WTC11 (cell line): ENCODE data around the gene ZGRF1. TPM values are rescaled to one million over a fixed set of nuclear protein-coding genes. Genes with fewer than 3 reads are reported as not detected.

Experiments
- ETV6 ChIP-seq: sonication (generic); formaldehyde crosslinking; IDR thresholded peaks from 2 replicates; pipeline ENCODE4 v1.8.1; 2022; ENCODE audit warnings: mild to moderate bottlenecking, missing genetic modification reagents
- FOXJ3 ChIP-seq: sonication (generic); formaldehyde crosslinking; IDR thresholded peaks from 2 replicates; pipeline ENCODE4 v1.9.0; 2021; ENCODE audit warnings: missing genetic modification reagents, mild to moderate bottlenecking, borderline replicate concordance
- GABPB1 ChIP-seq: sonication (generic); formaldehyde crosslinking; IDR thresholded peaks from 2 replicates; pipeline ENCODE4 v1.8.1; 2023; ENCODE audit warnings: mild to moderate bottlenecking, missing genetic modification reagents
- HMGA2 ChIP-seq: fragments of 250-450 bp; sonication (Bioruptor Pico); IDR thresholded peaks from 2 replicates; pipeline ENCODE4 v1.4.0; 2021; ENCODE audit warnings: mild to moderate bottlenecking, moderate library complexity
- IRF2 ChIP-seq: sonication (generic); formaldehyde crosslinking; IDR thresholded peaks from 2 replicates; pipeline ENCODE4 v1.8.0; 2022; ENCODE audit warnings: low read depth, missing genetic modification reagents, borderline replicate concordance
- JUN ChIP-seq: sonication (generic); formaldehyde crosslinking; IDR thresholded peaks from 2 replicates; pipeline ENCODE4 v1.8.0; 2023; ENCODE audit warnings: mild to moderate bottlenecking, missing genetic modification reagents
- MYBL2 ChIP-seq: sonication (generic); formaldehyde crosslinking; IDR thresholded peaks from 2 replicates; pipeline ENCODE4 v1.8.1; 2023; ENCODE audit warnings: mild to moderate bottlenecking, moderate library complexity, missing genetic modification reagents
- NR2C2 ChIP-seq: sonication (generic); formaldehyde crosslinking; IDR thresholded peaks from 2 replicates; pipeline ENCODE4 v1.8.0; 2022; ENCODE audit warnings: mild to moderate bottlenecking, missing genetic modification reagents
- RELA ChIP-seq: sonication (generic); formaldehyde crosslinking; IDR thresholded peaks from 2 replicates; pipeline ENCODE4 v1.8.1; 2022; ENCODE audit warnings: missing genetic modification reagents, mild to moderate bottlenecking, borderline replicate concordance
- SMAD3 ChIP-seq: sonication (generic); formaldehyde crosslinking; IDR thresholded peaks from 2 replicates; pipeline ENCODE4 v1.8.0; 2022; ENCODE audit warnings: missing genetic modification reagents, mild to moderate bottlenecking, borderline replicate concordance
- TCF7 ChIP-seq: sonication (generic); formaldehyde crosslinking; IDR thresholded peaks from 2 replicates; pipeline ENCODE4 v1.8.0; 2022; ENCODE audit warnings: mild to moderate bottlenecking, low read depth, missing genetic modification reagents, moderate library complexity
- TEAD4 ChIP-seq: sonication (generic); formaldehyde crosslinking; IDR thresholded peaks from 2 replicates; pipeline ENCODE4 v1.8.0; 2022; ENCODE audit warnings: mild to moderate bottlenecking, missing genetic modification reagents
- ZNF263 ChIP-seq: sonication (generic); formaldehyde crosslinking; IDR thresholded peaks from 2 replicates; pipeline ENCODE4 v1.8.1; 2022; ENCODE audit warnings: low read depth, mild to moderate bottlenecking, moderate library complexity, missing genetic modification reagents
- ZNF396 ChIP-seq: fragments of 250-450 bp; sonication (Bioruptor Pico); IDR thresholded peaks from 2 replicates; pipeline ENCODE4 v1.8.0; 2021; ENCODE audit warnings: mild to moderate bottlenecking, moderate library complexity, borderline replicate concordance
- ZNF416 ChIP-seq: fragments of 250-450 bp; sonication (Bioruptor Pico); IDR thresholded peaks from 2 replicates; pipeline ENCODE4 v1.9.0; 2021; ENCODE audit warnings: mild to moderate bottlenecking, inconsistent platforms
- ZNF423 ChIP-seq: fragments of 250-450 bp; sonication (Bioruptor Pico); IDR thresholded peaks from 2 replicates; pipeline ENCODE4 v2.1.2; 2022; ENCODE audit warnings: mild to moderate bottlenecking, moderate library complexity
- ZNF671 ChIP-seq: fragments of 250-450 bp; sonication (Bioruptor Pico); IDR thresholded peaks from 2 replicates; pipeline ENCODE4 v1.8.0; 2021; ENCODE audit warnings: mild to moderate bottlenecking
- total RNA-seq: library from RNA; stranded (reverse); gene quantifications from 3 replicates; pipeline ENCODE4 v1.2.3, GENCODE V29; 2021
- TF ChIP-seq, protein P1 (sequence below): sonication (generic); formaldehyde crosslinking; IDR thresholded peaks from 2 replicates; pipeline ENCODE4 v1.8.1; 2022; ENCODE audit warnings: low read depth, mild to moderate bottlenecking, moderate library complexity, missing genetic modification reagents, borderline replicate concordance
- TF ChIP-seq, protein P2 (sequence below): sonication (generic); formaldehyde crosslinking; IDR thresholded peaks from 2 replicates; pipeline ENCODE4 v1.8.0; 2022; ENCODE audit warnings: mild to moderate bottlenecking, missing genetic modification reagents
- TF ChIP-seq, protein P3 (sequence below): fragments of 250-450 bp; sonication (Bioruptor Pico); IDR thresholded peaks from 2 replicates; pipeline ENCODE4 v1.9.0; 2021; ENCODE audit warnings: mild to moderate bottlenecking
- TF ChIP-seq, protein P4 (sequence below): fragments of 250-450 bp; sonication (Bioruptor Pico); IDR thresholded peaks from 2 replicates; pipeline ENCODE4 v1.9.0; 2021; ENCODE audit warnings: moderate library complexity, mild to moderate bottlenecking, inconsistent platforms, borderline replicate concordance
- TF ChIP-seq, protein P5 (sequence below): fragments of 200-600 bp; IDR thresholded peaks from 2 replicates; pipeline ENCODE4 v1.8.0; 2022; ENCODE audit warnings: antibody characterized with exemption
- TF ChIP-seq, protein P6 (sequence below): fragments of 250-450 bp; sonication (Bioruptor Pico); IDR thresholded peaks from 2 replicates; pipeline ENCODE4 v1.8.0; 2021; ENCODE audit warnings: mild to moderate bottlenecking
- TF ChIP-seq, protein P7 (sequence below): sonication (generic); formaldehyde crosslinking; IDR thresholded peaks from 2 replicates; pipeline ENCODE4 v1.8.0; 2023; ENCODE audit warnings: missing genetic modification reagents, mild to moderate bottlenecking, borderline replicate concordance

ZGRF1 gene
- total RNA-seq, 1 experiment from 2014 or later, result 56.2 TPM

DNA sequence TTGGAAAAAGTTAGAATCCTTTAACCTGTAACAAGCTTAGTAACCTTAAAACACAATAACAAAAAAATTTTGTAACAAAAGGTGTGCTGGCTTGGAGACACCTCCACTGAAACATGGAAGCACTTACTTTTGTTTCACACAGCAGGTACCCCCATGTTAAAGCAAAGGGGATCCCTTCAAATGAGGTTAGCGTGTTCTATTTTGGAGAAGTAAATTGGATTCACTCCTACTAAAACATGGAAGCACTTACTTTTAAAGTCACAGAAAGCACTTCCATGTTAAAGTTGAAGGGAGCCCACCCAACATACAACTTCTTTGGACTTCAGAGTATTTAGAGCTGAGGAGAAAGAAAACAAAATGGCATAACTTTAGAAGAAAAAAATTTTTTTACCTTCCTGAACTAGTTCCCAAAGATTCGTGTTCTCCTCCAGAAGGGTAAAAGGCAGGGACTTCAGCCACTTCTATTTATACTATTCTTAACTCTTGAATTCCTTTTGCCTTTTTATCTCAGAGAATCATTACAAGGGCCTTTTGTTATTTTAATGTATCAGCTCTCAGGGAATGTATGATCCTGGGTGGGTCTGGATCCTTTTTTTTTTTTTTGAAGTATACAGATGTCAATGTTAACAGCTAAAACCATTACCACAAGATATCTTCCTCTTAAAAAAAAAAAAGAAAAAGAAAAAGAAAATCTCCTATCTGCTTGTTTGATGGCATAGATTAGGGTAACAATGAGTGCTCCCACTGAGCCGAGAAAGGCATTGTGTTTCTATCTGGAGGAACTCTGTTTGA, 11.8 kb upstream of the ZGRF1 start (continued):
- TF ChIP-seq, protein P1, sequence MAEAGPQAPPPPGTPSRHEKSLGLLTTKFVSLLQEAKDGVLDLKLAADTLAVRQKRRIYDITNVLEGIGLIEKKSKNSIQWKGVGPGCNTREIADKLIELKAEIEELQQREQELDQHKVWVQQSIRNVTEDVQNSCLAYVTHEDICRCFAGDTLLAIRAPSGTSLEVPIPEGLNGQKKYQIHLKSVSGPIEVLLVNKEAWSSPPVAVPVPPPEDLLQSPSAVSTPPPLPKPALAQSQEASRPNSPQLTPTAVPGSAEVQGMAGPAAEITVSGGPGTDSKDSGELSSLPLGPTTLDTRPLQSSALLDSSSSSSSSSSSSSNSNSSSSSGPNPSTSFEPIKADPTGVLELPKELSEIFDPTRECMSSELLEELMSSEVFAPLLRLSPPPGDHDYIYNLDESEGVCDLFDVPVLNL (CRISPR knock-in tag), result no peak
- no peak for TF ChIP-seq NR2C2 (CRISPR knock-in tag)
- TF ChIP-seq TCF7, result no peak
- TF ChIP-seq, protein P2, sequence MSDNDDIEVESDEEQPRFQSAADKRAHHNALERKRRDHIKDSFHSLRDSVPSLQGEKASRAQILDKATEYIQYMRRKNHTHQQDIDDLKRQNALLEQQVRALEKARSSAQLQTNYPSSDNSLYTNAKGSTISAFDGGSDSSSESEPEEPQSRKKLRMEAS (CRISPR knock-in tag), result 0 out of 2 replicates have a peak, but pooled peaks have one; percentile 30
- TF ChIP-seq ZNF416 (CRISPR knock-in tag), result peak; percentile 33
- peak; percentile 84; the same call in 1 of the 2 replicates for TF ChIP-seq ZNF671
- no peak for TF ChIP-seq TEAD4
- TF ChIP-seq, protein P3, sequence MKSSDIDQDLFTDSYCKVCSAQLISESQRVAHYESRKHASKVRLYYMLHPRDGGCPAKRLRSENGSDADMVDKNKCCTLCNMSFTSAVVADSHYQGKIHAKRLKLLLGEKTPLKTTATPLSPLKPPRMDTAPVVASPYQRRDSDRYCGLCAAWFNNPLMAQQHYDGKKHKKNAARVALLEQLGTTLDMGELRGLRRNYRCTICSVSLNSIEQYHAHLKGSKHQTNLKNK (CRISPR knock-in tag), result 0 out of 2 replicates have a peak, but pooled peaks have one; percentile 69
- TF ChIP-seq SMAD3 (CRISPR knock-in tag), result no peak
- TF ChIP-seq, protein P4, sequence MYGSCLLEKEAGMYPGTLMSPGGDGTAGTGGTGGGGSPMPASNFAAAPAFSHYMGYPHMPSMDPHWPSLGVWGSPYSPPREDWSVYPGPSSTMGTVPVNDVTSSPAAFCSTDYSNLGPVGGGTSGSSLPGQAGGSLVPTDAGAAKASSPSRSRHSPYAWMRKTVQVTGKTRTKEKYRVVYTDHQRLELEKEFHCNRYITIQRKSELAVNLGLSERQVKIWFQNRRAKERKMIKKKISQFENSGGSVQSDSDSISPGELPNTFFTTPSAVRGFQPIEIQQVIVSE (CRISPR knock-in tag), result no peak
- peak; percentile 67; the same call in 1 of the 2 replicates for TF ChIP-seq JUN (CRISPR knock-in tag)
- no peak for TF ChIP-seq IRF2 (CRISPR knock-in tag)
- TF ChIP-seq ETV6 (CRISPR knock-in tag), result no peak
- TF ChIP-seq, protein P5, sequence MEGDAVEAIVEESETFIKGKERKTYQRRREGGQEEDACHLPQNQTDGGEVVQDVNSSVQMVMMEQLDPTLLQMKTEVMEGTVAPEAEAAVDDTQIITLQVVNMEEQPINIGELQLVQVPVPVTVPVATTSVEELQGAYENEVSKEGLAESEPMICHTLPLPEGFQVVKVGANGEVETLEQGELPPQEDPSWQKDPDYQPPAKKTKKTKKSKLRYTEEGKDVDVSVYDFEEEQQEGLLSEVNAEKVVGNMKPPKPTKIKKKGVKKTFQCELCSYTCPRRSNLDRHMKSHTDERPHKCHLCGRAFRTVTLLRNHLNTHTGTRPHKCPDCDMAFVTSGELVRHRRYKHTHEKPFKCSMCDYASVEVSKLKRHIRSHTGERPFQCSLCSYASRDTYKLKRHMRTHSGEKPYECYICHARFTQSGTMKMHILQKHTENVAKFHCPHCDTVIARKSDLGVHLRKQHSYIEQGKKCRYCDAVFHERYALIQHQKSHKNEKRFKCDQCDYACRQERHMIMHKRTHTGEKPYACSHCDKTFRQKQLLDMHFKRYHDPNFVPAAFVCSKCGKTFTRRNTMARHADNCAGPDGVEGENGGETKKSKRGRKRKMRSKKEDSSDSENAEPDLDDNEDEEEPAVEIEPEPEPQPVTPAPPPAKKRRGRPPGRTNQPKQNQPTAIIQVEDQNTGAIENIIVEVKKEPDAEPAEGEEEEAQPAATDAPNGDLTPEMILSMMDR, result no peak
- TF ChIP-seq ZNF396, result no peak
- no peak for TF ChIP-seq ZNF263 (CRISPR knock-in tag)
- TF ChIP-seq MYBL2 (CRISPR knock-in tag), result no peak
- TF ChIP-seq FOXJ3 (CRISPR knock-in tag), result no peak
- TF ChIP-seq, protein P6, sequence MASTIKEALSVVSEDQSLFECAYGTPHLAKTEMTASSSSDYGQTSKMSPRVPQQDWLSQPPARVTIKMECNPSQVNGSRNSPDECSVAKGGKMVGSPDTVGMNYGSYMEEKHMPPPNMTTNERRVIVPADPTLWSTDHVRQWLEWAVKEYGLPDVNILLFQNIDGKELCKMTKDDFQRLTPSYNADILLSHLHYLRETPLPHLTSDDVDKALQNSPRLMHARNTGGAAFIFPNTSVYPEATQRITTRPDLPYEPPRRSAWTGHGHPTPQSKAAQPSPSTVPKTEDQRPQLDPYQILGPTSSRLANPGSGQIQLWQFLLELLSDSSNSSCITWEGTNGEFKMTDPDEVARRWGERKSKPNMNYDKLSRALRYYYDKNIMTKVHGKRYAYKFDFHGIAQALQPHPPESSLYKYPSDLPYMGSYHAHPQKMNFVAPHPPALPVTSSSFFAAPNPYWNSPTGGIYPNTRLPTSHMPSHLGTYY (CRISPR knock-in tag), result peak; percentile 91
- TF ChIP-seq HMGA2 (CRISPR knock-in tag), result no peak
- TF ChIP-seq, protein P7, sequence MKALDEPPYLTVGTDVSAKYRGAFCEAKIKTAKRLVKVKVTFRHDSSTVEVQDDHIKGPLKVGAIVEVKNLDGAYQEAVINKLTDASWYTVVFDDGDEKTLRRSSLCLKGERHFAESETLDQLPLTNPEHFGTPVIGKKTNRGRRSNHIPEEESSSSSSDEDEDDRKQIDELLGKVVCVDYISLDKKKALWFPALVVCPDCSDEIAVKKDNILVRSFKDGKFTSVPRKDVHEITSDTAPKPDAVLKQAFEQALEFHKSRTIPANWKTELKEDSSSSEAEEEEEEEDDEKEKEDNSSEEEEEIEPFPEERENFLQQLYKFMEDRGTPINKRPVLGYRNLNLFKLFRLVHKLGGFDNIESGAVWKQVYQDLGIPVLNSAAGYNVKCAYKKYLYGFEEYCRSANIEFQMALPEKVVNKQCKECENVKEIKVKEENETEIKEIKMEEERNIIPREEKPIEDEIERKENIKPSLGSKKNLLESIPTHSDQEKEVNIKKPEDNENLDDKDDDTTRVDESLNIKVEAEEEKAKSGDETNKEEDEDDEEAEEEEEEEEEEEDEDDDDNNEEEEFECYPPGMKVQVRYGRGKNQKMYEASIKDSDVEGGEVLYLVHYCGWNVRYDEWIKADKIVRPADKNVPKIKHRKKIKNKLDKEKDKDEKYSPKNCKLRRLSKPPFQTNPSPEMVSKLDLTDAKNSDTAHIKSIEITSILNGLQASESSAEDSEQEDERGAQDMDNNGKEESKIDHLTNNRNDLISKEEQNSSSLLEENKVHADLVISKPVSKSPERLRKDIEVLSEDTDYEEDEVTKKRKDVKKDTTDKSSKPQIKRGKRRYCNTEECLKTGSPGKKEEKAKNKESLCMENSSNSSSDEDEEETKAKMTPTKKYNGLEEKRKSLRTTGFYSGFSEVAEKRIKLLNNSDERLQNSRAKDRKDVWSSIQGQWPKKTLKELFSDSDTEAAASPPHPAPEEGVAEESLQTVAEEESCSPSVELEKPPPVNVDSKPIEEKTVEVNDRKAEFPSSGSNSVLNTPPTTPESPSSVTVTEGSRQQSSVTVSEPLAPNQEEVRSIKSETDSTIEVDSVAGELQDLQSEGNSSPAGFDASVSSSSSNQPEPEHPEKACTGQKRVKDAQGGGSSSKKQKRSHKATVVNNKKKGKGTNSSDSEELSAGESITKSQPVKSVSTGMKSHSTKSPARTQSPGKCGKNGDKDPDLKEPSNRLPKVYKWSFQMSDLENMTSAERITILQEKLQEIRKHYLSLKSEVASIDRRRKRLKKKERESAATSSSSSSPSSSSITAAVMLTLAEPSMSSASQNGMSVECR (CRISPR knock-in tag), result no peak
- TF ChIP-seq GABPB1, result no peak
- TF ChIP-seq RELA, result no peak
- peak; percentile 10; the same call in 1 of the 2 replicates for TF ChIP-seq ZNF423 (CRISPR knock-in tag)
